SK-N-SH (cell line): ENCODE data around the gene KIF16B. TPM values are rescaled to one million over a fixed set of nuclear protein-coding genes. Genes with fewer than 3 reads are reported as not detected.

Source experiments
- CTCF ChIA-PET: fragments of 300-600, 350-600 bp; formaldehyde crosslinking; extraction: SDS; loops from one replicate; lab custom pipeline; 2021; lab: Yijun Ruan, JAX
- POLR2A ChIA-PET: fragments of 350-600 bp; sonication (Branson Sonifier 250); formaldehyde crosslinking; extraction: SDS; loops from one replicate; lab custom pipeline; 2020; ENCODE audit warnings: antibody characterized with exemption, inconsistent platforms; lab: Yijun Ruan, JAX
- DNase-seq: peaks from one replicate; pipeline ENCODE4 v3.0.0; 2012
- H2AFZ ChIP-seq: fragments of 200-600 bp; sonication (generic); 2 replicates; pipeline ENCODE4 v1.8.1; 2016; ENCODE audit warnings: antibody characterized with exemption, mild to moderate bottlenecking, low read depth
- H3F3A ChIP-seq: fragments of 200-600 bp; sonication (generic); replicated peaks from 2 replicates; pipeline ENCODE3; 2016; ENCODE audit warnings: antibody characterized with exemption, mild to moderate bottlenecking; ENCODE audit not compliant: insufficient read depth
- H3K27ac ChIP-seq, 2 experiments: fragments of 200-500 bp in 1 of 2; fragments of 200-600 bp in 1 of 2; sonication (Bioruptor generic) in 1 of 2; sonication (generic), shearing (Covaris generic) in 1 of 2; 2 replicates each; pipeline versions ENCODE4 v1.5.1 to v1.6.1; 2014 to 2016; ENCODE audit warnings: low read depth in 2 of 2, inconsistent platforms in 1 of 2, low read length in 1 of 2, mild to moderate bottlenecking in 1 of 2, mixed read lengths in 1 of 2
- H3K27me3 ChIP-seq: fragments of 200-600 bp; sonication (generic), shearing (Covaris generic); 2 replicates; pipeline ENCODE4 v1.6.1; 2016; ENCODE audit warnings: mixed run types; ENCODE audit not compliant: insufficient read depth
- H3K36me3 ChIP-seq, 2 experiments: fragments of 200-500 bp in 1 of 2; fragments of 200-600 bp in 1 of 2; sonication (Bioruptor generic) in 1 of 2; sonication (generic) in 1 of 2; replicated peaks in 1 of 2; 2 replicates each; pipeline versions ENCODE3 to v1.5.1; 2014 to 2016; ENCODE audit warnings: low read length in 1 of 2, mild to moderate bottlenecking in 1 of 2; ENCODE audit not compliant: insufficient read depth in 2 of 2, control insufficient read depth in 1 of 2
- H3K4me1 ChIP-seq, 2 experiments: fragments of 200-500 bp in 1 of 2; fragments of 200-600 bp in 1 of 2; sonication (Bioruptor generic) in 1 of 2; sonication (generic), shearing (Covaris generic) in 1 of 2; 2 replicates each; pipeline versions ENCODE4 v1.5.1 to v1.6.1; 2014 to 2016; ENCODE audit warnings: low read depth in 1 of 2, low read length in 1 of 2, mixed run types in 1 of 2; ENCODE audit not compliant: insufficient read depth in 2 of 2, control insufficient read depth in 1 of 2
- H3K4me2 ChIP-seq: fragments of 200-600 bp; sonication (generic), shearing (Covaris generic); 2 replicates; pipeline ENCODE4 v1.6.1; 2017; ENCODE audit warnings: mixed run types
- H3K4me3 ChIP-seq, 2 experiments: fragments of 200-500 bp in 1 of 2; fragments of 200-600 bp in 1 of 2; sonication (Bioruptor generic) in 1 of 2; sonication (generic), shearing (Covaris generic) in 1 of 2; 2 replicates each; pipeline versions ENCODE4 v1.5.1 to v1.8.1; 2014 to 2016; ENCODE audit warnings: low read depth in 2 of 2, inconsistent platforms in 1 of 2, low read length in 1 of 2, mild to moderate bottlenecking in 1 of 2, mixed read lengths in 1 of 2, moderate library complexity in 1 of 2
- H3K79me2 ChIP-seq: fragments of 200-600 bp; sonication (generic); 2 replicates; pipeline ENCODE4 v1.8.1; 2017; ENCODE audit warnings: mild to moderate bottlenecking; ENCODE audit not compliant: insufficient read depth
- H3K9ac ChIP-seq: fragments of 200-600 bp; sonication (generic); 2 replicates; pipeline ENCODE4 v1.6.1; 2017; ENCODE audit warnings: mixed run types
- H3K9me2 ChIP-seq: fragments of 200-600 bp; sonication (generic); 2 replicates; pipeline ENCODE4 v1.6.1; 2017; ENCODE audit warnings: mixed run types
- H3K9me3 ChIP-seq: fragments of 200-600 bp; sonication (generic); 2 replicates; pipeline ENCODE4 v1.6.1; 2017; ENCODE audit warnings: mixed run types, mild to moderate bottlenecking, moderate library complexity
- H4K20me1 ChIP-seq: fragments of 200-600 bp; sonication (generic); 2 replicates; pipeline ENCODE4 v1.6.1; 2017; ENCODE audit warnings: mild to moderate bottlenecking, mixed run types; ENCODE audit not compliant: insufficient read depth
- ELF1 ChIP-seq: IDR thresholded peaks from 2 replicates; pipeline ENCODE4 v1.4.0; 2012
- EP300 ChIP-seq, 2 experiments: IDR thresholded peaks; 2 replicates each; pipeline versions ENCODE4 v1.4.0 to v1.6.1; 2012; ENCODE audit warnings: borderline replicate concordance in 1 of 2, low read depth in 1 of 2, low read length in 1 of 2
- FOSL2 ChIP-seq: IDR thresholded peaks from 2 replicates; pipeline ENCODE4 v1.4.0; 2012; ENCODE audit warnings: low read depth, mild to moderate bottlenecking, moderate library complexity, borderline replicate concordance
- FOXJ3 ChIP-seq: sonication (generic); formaldehyde crosslinking; IDR thresholded peaks from 2 replicates; pipeline ENCODE4 v1.5.1; 2020; ENCODE audit warnings: mild to moderate bottlenecking, missing genetic modification reagents
- GATA2 ChIP-seq: sonication (generic); formaldehyde crosslinking; IDR thresholded peaks from 2 replicates; pipeline ENCODE4 v1.5.0; 2020; ENCODE audit warnings: mild to moderate bottlenecking, missing genetic modification reagents
- JUND ChIP-seq: IDR thresholded peaks from 2 replicates; pipeline ENCODE4 v1.4.0; 2012
- MXI1 ChIP-seq: IDR thresholded peaks from 2 replicates; pipeline ENCODE4 v1.6.1; 2012; ENCODE audit warnings: mild to moderate bottlenecking, low read depth, low read length, improper control_type of control experiment
- NFIC ChIP-seq: IDR thresholded peaks from 2 replicates; pipeline ENCODE4 v1.4.0; 2012; ENCODE audit warnings: borderline replicate concordance
- NRF1 ChIP-seq: IDR thresholded peaks from 2 replicates; pipeline ENCODE4 v1.6.1; 2012; ENCODE audit warnings: low read depth, mild to moderate bottlenecking, low read length
- PBX3 ChIP-seq: IDR thresholded peaks from 2 replicates; pipeline ENCODE4; 2012
- RXRA ChIP-seq: IDR thresholded peaks from 2 replicates; pipeline ENCODE4 v1.4.0; 2012; ENCODE audit warnings: low read depth, mild to moderate bottlenecking, borderline replicate concordance
- TAF1 ChIP-seq: IDR thresholded peaks from 2 replicates; pipeline ENCODE4 v1.6.1; 2012; ENCODE audit warnings: low read depth, mild to moderate bottlenecking, low read length, moderate library complexity, borderline replicate concordance
- TCF12 ChIP-seq: IDR thresholded peaks from 2 replicates; pipeline ENCODE4 v1.4.0; 2012
- USF1 ChIP-seq: IDR thresholded peaks from 2 replicates; pipeline ENCODE4 v1.4.0; 2012; ENCODE audit warnings: low read depth, borderline replicate concordance
- USF2 ChIP-seq: fragments of 150-350 bp; IDR thresholded peaks from 2 replicates; pipeline ENCODE4 v1.6.1; 2017; ENCODE audit warnings: antibody characterized with exemption, low read length, low read depth, borderline replicate concordance
- WGBS: methylation state at CpG from one replicate; pipeline ENCODE4 v1.1.6; 2017; ENCODE audit warnings: low lambda C conversion rate; 5-methylcytosine and 5-hydroxymethylcytosine counted together
- polyA plus RNA-seq, 3 experiments: library from polyadenylated mRNA; depleted of rRNA; stranded (reverse); fragments of >200 nt; gene quantifications; 2 replicates each; pipeline ENCODE4 v1.2.3, GENCODE V29; 2012

The KIF16B gene
- polyA plus RNA-seq, 1 of the 3 experiments (the other 2 are of a cell fraction) = 3.3 TPM

GRCh38 chr20:16501301-16501700 is 71.9 kb downstream of the KIF16B start:
- Histone ChIP-seq H3K9me2 (no peaks in the 10 kb centered on the region), H3K27me3 (no peaks in the 10 kb centered on the region)
- CTCF ChIA-PET = interaction anchor here (0.6 to 2.0 kb wide), 3 partner anchors 16 to 260 kb away, joined by 3 to 4 read pairs (median 3); no protein-coding TSS in a partner anchor

GRCh38 chr20:16500197-16500596 is 73.1 kb downstream of the KIF16B start:
- Histone ChIP-seq H3K9me2 (no peaks in the 10 kb centered on the region), H3K36me3 (peaks cover 0 to 22% of the 10 kb centered on the region in 2 experiments), H2AFZ (no peak overlapping the region), H3K4me3 (no peak overlapping the region), H3K9ac (no peak overlapping the region), H3K27ac (no peak overlapping the region), H3K27me3 (no peaks in the 10 kb centered on the region), H3K9me3 (no peaks in the 10 kb centered on the region), H3K79me2 (no peaks in the 10 kb centered on the region), H3F3A (no peaks in the 10 kb centered on the region), H3K4me2 (no peak overlapping the region), H4K20me1 (no peaks in the 10 kb centered on the region), H3K4me1 (no peaks in the 10 kb centered on the region)
- no peak for DNase-seq
- ChIA-PET POLR2A (no interaction called here), CTCF (interaction anchor here (0.6 to 2.0 kb wide), 2 partner anchors 18 to 1083 kb away, joined by 3 to 4 read pairs; no protein-coding TSS in a partner anchor)
- 79% methylated on average over 3 of the region's 3 CpGs for WGBS
- TF ChIP-seq PBX3 (no peak), NFIC (no peak), TCF12 (no peak), ELF1 (no peak), FOXJ3 (no peak), NRF1 (no peak), TAF1 (no peak), FOSL2 (no peak), GATA2 (CRISPR knock-in tag) (no peak)

More at GRCh38 chr20:16501301-16501700, 71.9 kb downstream of the KIF16B start:
- POLR2A ChIA-PET = no interaction called here
- Histone ChIP-seq H3K9me3 (no peaks in the 10 kb centered on the region), H3K9ac (no peak overlapping the region), H3F3A (no peaks in the 10 kb centered on the region), H3K79me2 (no peaks in the 10 kb centered on the region), H4K20me1 (no peaks in the 10 kb centered on the region), H3K36me3 (peaks cover 5 to 32% of the 10 kb centered on the region in 2 experiments), H3K27ac (no peak overlapping the region), H3K4me2 (no peak overlapping the region), H3K4me1 (no peaks in the 10 kb centered on the region), H2AFZ (no peak overlapping the region), H3K4me3 (no peak overlapping the region)
- DNase-seq = no peak
- WGBS = 30% methylated on average over 2 of the region's 2 CpGs
- TF ChIP-seq USF2 (no peak), GATA2 (CRISPR knock-in tag) (no peak), USF1 (no peak), MXI1 (no peak), TAF1 (no peak), JUND (no peak), TCF12 (0 out of 2 replicates have a peak, but pooled peaks have one; percentile 9), NFIC (peak; percentile 23; the same call in 1 of the 2 replicates), RXRA (no peak), EP300 (IDR thresholded peaks at IDR 0.05; ENCODE audit: borderline replicate concordance in 1 of 2, low read depth in 1 of 2, low read length in 1 of 2) (no peak)
